Fibroblast of lung (primary cell): Measurements from ENCODE around the gene SRC. TPM values are rescaled to one million over a fixed set of nuclear protein-coding genes. Genes with fewer than 3 reads are reported as not detected.
A peak's percentile ranks its signal among the peaks of the same experiment; 100 is the strongest.

Experiments
- DNase-seq, 2 donors: peaks; one replicate each; pipeline versions ENCODE4 v3.0.0 to v3.0.0-alpha.2; 2010; ENCODE audit warnings: low read depth in 2 of 2
- H2AFZ ChIP-seq: 2 replicates; pipeline ENCODE4 v1.5.1; 2012; ENCODE audit warnings: low read length, control low read depth, inconsistent platforms
- H3K27ac ChIP-seq: 2 replicates; pipeline ENCODE4 v1.5.1; 2011; ENCODE audit warnings: low read length, control low read depth; ENCODE audit not compliant: insufficient read depth
- H3K27me3 ChIP-seq: 2 replicates; pipeline ENCODE4 v1.5.1; 2011; ENCODE audit warnings: mild to moderate bottlenecking, low read length; ENCODE audit not compliant: control insufficient read depth, insufficient read depth
- H3K36me3 ChIP-seq: 2 replicates; pipeline ENCODE4 v1.5.1; 2011; ENCODE audit warnings: low read length; ENCODE audit not compliant: control insufficient read depth, insufficient read depth
- H3K4me1 ChIP-seq: 2 replicates; pipeline ENCODE4 v1.5.1; 2011; ENCODE audit warnings: low read length; ENCODE audit not compliant: control insufficient read depth, insufficient read depth; ENCODE audit errors: extremely low read depth
- H3K4me2 ChIP-seq: 2 replicates; pipeline ENCODE4 v1.5.1; 2011; ENCODE audit warnings: low read length, control low read depth; ENCODE audit not compliant: insufficient read depth; ENCODE audit errors: extremely low read depth
- H3K4me3 ChIP-seq, 4 experiments: fragments of 200-600 bp in 1 of 4; sonication (generic) in 1 of 4; replicated peaks in 1 of 4; 2 replicates each; pipeline ENCODE4 v1.5.1; 2011 to 2016; ENCODE audit warnings: low read length in 4 of 4, low read depth in 3 of 4, mild to moderate bottlenecking in 3 of 4, control low read depth in 2 of 4, inconsistent platforms in 1 of 4, mixed read lengths in 1 of 4; ENCODE audit not compliant: insufficient read depth in 1 of 4; ENCODE audit errors: control extremely low read depth in 1 of 4
- H3K79me2 ChIP-seq: 2 replicates; pipeline ENCODE4 v1.5.1; 2012; ENCODE audit warnings: mild to moderate bottlenecking, low read length, inconsistent platforms; ENCODE audit not compliant: control insufficient read depth, insufficient read depth
- H3K9ac ChIP-seq: 2 replicates; pipeline ENCODE4 v1.5.1; 2011; ENCODE audit warnings: mild to moderate bottlenecking, low read length, control low read depth; ENCODE audit not compliant: insufficient read depth
- H3K9me3 ChIP-seq: 2 replicates; pipeline ENCODE4 v1.5.1; 2012; ENCODE audit warnings: low read depth, low read length; ENCODE audit not compliant: control insufficient read depth, insufficient read depth
- H4K20me1 ChIP-seq: 2 replicates; pipeline ENCODE4 v1.5.1; 2011; ENCODE audit warnings: low read length; ENCODE audit not compliant: control insufficient read depth, insufficient read depth; ENCODE audit errors: extremely low read depth
- CTCF ChIP-seq, 2 donors: IDR thresholded peaks in 1 of 2; conservative IDR thresholded peaks in 1 of 2; 1 replicate in 1 of 2; 2 replicates in 1 of 2; pipeline ENCODE4 v1.5.1; 2011 to 2012; ENCODE audit warnings: low read length in 2 of 2, control low read depth in 1 of 2, inconsistent platforms in 1 of 2, low read depth in 1 of 2, mild to moderate bottlenecking in 1 of 2
- EZH2 ChIP-seq: IDR thresholded peaks from 2 replicates; pipeline ENCODE4 v1.5.1; 2012; ENCODE audit warnings: low read length, control low read depth, mild to moderate bottlenecking; ENCODE audit errors: missing control alignments
- polyA plus RNA-seq, 2 donors: library from polyadenylated mRNA; depleted of rRNA in 1 of 2; stranded (reverse) in 1 of 2; unstranded in 1 of 2; fragments of >200 nt; gene quantifications; 2 replicates each; pipeline ENCODE4 v1.2.1, GENCODE V29; 2011 to 2012; ENCODE audit warnings: missing spikeins in 1 of 2
- total RNA-seq: library from RNA; depleted of rRNA; stranded (reverse); fragments of >200 nt; gene quantifications from 2 replicates; pipeline ENCODE4 v1.2.1, GENCODE V29; 2014

SRC gene
- total and polyA plus RNA-seq, 2 donors (not counting 1 experiment from before 2014, with no cell fraction given), result 17.8 to 20.3 TPM

DNA sequence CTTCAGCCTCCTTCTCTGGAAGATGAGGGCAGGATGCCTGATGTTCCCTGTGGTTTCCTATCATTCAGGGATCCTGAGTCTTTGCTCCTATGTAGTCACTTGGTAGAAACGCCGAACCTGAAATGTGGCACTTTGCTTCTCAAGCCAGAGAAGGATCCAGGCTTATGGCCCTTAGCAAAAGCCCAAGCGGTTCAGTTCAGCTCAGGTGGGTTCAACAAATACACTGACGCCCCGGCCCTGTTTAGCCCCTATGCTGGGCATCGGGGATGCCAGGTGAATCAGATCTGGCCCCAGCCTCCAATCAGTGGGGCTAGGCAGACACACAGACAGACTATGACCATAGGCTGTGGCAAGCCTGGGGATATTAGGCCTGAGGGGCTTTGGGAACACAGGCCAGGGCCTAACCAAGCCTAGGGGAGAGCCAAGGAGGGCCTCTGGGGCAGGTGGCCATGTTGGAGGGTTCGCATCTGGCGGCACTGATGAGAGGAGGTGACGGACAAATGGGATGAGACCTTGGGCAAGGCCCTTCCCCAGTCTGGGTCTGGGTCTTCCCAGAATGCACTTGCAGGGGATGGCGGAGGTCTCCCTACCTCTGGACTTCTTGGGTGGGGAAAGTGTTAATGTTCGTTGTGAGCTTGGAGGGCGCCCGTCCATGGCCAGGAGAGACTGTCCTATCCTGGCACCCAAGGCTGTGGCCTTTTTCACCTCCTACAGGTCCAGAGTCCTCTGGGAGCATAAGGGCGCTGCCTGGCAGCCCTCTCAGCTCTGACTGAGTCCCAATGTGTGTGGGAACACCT, 17.6 kb upstream of the SRC start:
- Histone ChIP-seq H3K4me2 (peak overlapping the region; percentile 58), H3K27ac (peak overlapping the region; percentile 37)
- no peak for DNase-seq

DNA sequence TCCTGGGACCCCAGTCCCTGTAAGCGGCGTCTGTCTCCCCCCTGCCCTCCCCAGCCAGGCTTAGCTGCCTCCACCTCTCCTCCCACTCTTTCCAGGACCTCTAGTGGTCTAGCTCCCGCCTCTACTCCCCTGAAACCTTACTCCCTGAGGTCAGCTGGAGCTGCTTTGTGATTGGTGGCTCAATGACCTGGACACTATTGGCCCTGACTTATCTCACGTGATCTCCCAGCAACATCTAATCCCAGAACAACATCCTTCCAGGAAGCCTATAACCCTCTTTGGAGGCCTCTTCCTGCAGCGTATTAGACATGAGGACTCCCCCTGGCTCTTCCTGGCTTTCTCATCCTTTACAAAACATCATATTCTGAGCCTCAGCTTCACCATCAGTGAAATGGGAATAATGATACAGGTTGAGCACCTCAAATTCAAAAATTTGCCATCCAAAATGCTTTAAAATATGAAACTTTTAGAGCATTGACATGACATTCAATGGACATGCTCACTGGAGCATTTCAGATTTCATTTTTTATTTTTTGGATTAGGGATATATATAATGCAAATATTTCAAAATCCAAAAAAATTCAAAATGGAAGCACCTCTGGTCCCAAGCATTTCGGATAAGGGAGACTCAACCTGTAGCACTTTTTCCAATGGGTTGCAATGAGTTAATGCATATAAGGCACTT, 16.3 kb upstream of the SRC start:
- Histone ChIP-seq H3K27ac (no peak overlapping the region), H4K20me1 (no peaks in the 10 kb centered on the region), H3K27me3 (no peaks in the 10 kb centered on the region), H3K79me2 (no peaks in the 10 kb centered on the region), H3K4me2 (no peak overlapping the region), H3K9ac (no peak overlapping the region), H3K4me1 (peaks cover 8% of the 10 kb centered on the region), H3K36me3 (no peaks in the 10 kb centered on the region), H3K4me3 (no peak overlapping the region), H2AFZ (no peak overlapping the region), H3K9me3 (no peaks in the 10 kb centered on the region)
- DNase-seq, result no peak
- no peak for TF ChIP-seq CTCF (conservative IDR thresholded peaks at IDR 0.05 in 1 of 2, IDR thresholded peaks at IDR 0.05 in 1 of 2; ENCODE audit: low read depth in 1 of 2, low read length in 2 of 2)
- no peak for TF ChIP-seq EZH2

More for the DNA sequence above, 17.6 kb upstream of the SRC start:
- Histone ChIP-seq H3K4me1 (peaks cover 12% of the 10 kb centered on the region), H3K36me3 (no peaks in the 10 kb centered on the region), H3K27me3 (no peaks in the 10 kb centered on the region), H3K9me3 (no peaks in the 10 kb centered on the region), H4K20me1 (no peaks in the 10 kb centered on the region), H3K4me3 (no peak overlapping the region), H2AFZ (peak overlapping the region; percentile 66), H3K79me2 (no peaks in the 10 kb centered on the region), H3K9ac (no peak overlapping the region)
- TF ChIP-seq EZH2, result no peak
- TF ChIP-seq CTCF (conservative IDR thresholded peaks at IDR 0.05 in 1 of 2, IDR thresholded peaks at IDR 0.05 in 1 of 2; ENCODE audit: low read depth in 1 of 2, low read length in 2 of 2), result no peak

DNA sequence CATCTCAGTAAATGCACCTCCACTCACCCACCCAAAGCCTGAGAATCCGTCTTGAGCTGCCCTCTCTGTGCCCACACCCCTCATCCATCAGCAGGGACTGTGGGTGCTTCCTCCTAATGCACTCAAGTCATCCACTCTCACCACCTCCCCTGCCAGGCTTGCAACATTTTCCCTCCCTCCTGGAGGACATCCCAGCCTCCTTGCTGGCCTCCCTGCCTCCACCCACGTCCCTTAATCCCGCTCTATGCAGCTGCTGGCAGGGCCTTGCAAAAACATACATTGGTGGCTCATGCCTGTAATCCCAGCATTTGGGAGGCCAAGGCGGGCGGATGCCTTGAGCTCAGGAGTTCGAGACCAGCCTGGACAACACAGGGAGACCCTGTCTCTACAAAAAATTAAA, 15.6 kb upstream of the SRC start:
- H3K4me3 ChIP-seq, result no peak overlapping the region
- H3K4me2 ChIP-seq, result no peak overlapping the region
- H3K4me1 ChIP-seq, result peaks cover 7% of the 10 kb centered on the region
- no peak overlapping the region for H3K27ac ChIP-seq
- H2AFZ ChIP-seq, result no peak overlapping the region
- DNase-seq, result no peak
- no peaks in the 10 kb centered on the region for H4K20me1 ChIP-seq
- H3K9me3 ChIP-seq, result no peaks in the 10 kb centered on the region
- no peak for TF ChIP-seq EZH2
- TF ChIP-seq CTCF (conservative IDR thresholded peaks at IDR 0.05 in 1 of 2, IDR thresholded peaks at IDR 0.05 in 1 of 2; ENCODE audit: low read depth in 1 of 2, low read length in 2 of 2), result no peak
- H3K79me2 ChIP-seq, result no peaks in the 10 kb centered on the region
- H3K9ac ChIP-seq, result no peak overlapping the region
- no peaks in the 10 kb centered on the region for H3K36me3 ChIP-seq
- H3K27me3 ChIP-seq, result no peaks in the 10 kb centered on the region
